Middle frontal gyrus (tissue), 1 donor: ENCODE data around the gene JCHAIN.
A peak's percentile ranks its signal among the peaks of the same experiment; 100 is the strongest.
"Not testable (repeated sequence)": the region's sequence is repeated elsewhere in the genome, so short reads cannot be mapped to it uniquely, and the experiment has no call there.

ENCODE experiments used
- DNase-seq: peaks from one replicate; pipeline ENCODE4 v3.0.0-alpha.2; 2015; ENCODE audit warnings: low spot score; ENCODE audit errors: extremely low spot score

The JCHAIN gene

GRCh38 chr4:70688795-70689231 lies 22.5 kb upstream of the JCHAIN start:
- DNase-seq = no peak

GRCh38 chr4:70687821-70688794 lies 21.8 kb upstream of the JCHAIN start, which contains the start of gene UTP3:
UTP3 (plus strand) TSS chr4:70688532; CDS start chr4:70688678, 146 bp downstream.
- DNase-seq = peak; percentile 97

- DNase-seq = no peak
Observed at GRCh38 chr4:70687392-70687791, 21.1 kb upstream of the JCHAIN start.

GRCh38 chr4:70682142-70682541 lies 15.8 kb upstream of the JCHAIN start:
- DNase-seq = not testable (repeated sequence)

GRCh38 chr4:70681704-70682103 lies 15.4 kb upstream of the JCHAIN start:
- DNase-seq = no peak

GRCh38 chr4:70680934-70681333 lies 14.6 kb upstream of the JCHAIN start:
- no peak for DNase-seq

- no peak for DNase-seq
Observed at GRCh38 chr4:70678383-70678999, 12.2 kb upstream of the JCHAIN start.

- DNase-seq = no peak
Observed at GRCh38 chr4:70676554-70677090, 10.3 kb upstream of the JCHAIN start.

GRCh38 chr4:70674731-70675130 lies 8.4 kb upstream of the JCHAIN start:
- DNase-seq = no peak

GRCh38 chr4:70674191-70674590 lies 7.9 kb upstream of the JCHAIN start:
- DNase-seq = no peak

GRCh38 chr4:70671091-70671490 lies 4.8 kb upstream of the JCHAIN start:
- no peak for DNase-seq

- DNase-seq = no peak
Observed at GRCh38 chr4:70670332-70671014, 4.2 kb upstream of the JCHAIN start.

- no peak for DNase-seq
Observed at GRCh38 chr4:70667740-70668535, 1.6 kb upstream of the JCHAIN start.

- DNase-seq = not testable (repeated sequence)
Observed at GRCh38 chr4:70661309-70661922, 4.9 kb downstream of the JCHAIN start.

- DNase-seq = no peak
Observed at GRCh38 chr4:70660106-70660505, 6.2 kb downstream of the JCHAIN start.

GRCh38 chr4:70658418-70658817 lies 7.9 kb downstream of the JCHAIN start:
- no peak for DNase-seq

- DNase-seq = no peak
Observed at GRCh38 chr4:70657326-70657725, 9.0 kb downstream of the JCHAIN start.

- DNase-seq = no peak
Observed at GRCh38 chr4:70654605-70655011, 11.7 kb downstream of the JCHAIN start.

GRCh38 chr4:70651864-70652506 lies 14.3 kb downstream of the JCHAIN start:
- DNase-seq = peak; percentile 15

GRCh38 chr4:70650741-70651140 lies 15.6 kb downstream of the JCHAIN start:
- not testable (repeated sequence) for DNase-seq
